Globus pallidus (tissue), 1 donor: ENCODE results near the gene TOR1B.

Experiments used
- DNase-seq: peaks from one replicate; pipeline ENCODE4 v3.0.0-alpha.2; 2015; ENCODE audit warnings: low spot score

Gene TOR1B

DNA sequence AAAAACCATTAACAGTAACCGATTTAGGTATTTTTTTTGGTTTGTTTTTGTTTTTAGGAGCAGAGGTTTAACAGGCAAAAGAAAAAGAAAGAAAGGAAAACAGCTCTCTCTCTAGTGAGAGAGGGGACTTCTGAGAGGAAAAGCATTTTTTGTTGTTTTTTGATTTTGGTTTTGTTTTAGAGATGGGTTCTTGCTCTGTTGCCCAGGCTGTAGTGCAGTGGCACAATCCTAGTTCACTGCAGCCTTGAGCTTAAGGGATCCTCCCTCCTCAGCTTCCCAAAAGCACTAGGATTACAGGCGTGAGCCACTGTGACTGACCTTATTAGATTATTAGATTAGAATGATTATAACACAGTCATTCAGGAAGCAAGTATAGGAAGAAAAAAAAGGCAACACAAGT lies 42.4 kb downstream of the TOR1B start:
- DNase-seq: no peak

- DNase-seq: no peak
These were observed 45.9 kb downstream of the TOR1B start for GRCh38 chr9:129848712-129849441.

- no peak for DNase-seq
These were observed 46.9 kb downstream of the TOR1B start for GRCh38 chr9:129849901-129850300.

- DNase-seq: no peak
These were observed 48.0 kb downstream of the TOR1B start for GRCh38 chr9:129850821-129851550.

DNA sequence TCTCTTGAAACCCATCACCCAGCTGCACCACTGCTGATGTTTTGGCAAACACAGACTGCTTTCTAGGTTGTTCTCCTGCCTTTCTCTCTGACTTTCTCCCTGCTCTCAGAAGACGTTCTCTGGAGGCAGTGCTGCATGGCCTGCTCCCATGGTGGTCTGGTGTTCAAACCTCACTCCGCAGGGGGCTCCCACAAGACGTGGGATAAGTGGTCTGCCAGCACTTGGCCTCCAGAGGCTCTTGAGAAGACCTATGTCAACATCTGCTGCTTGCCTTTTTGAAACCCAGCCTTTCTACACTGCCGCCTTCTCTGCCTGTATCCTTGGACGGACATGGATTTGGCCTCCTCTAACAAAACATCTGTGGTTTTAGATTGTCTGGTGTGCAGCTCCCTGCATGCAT lies 48.8 kb downstream of the TOR1B start:
- no peak for DNase-seq

GRCh38 chr9:129852579-129852978 lies 49.6 kb downstream of the TOR1B start:
- no peak for DNase-seq

DNA sequence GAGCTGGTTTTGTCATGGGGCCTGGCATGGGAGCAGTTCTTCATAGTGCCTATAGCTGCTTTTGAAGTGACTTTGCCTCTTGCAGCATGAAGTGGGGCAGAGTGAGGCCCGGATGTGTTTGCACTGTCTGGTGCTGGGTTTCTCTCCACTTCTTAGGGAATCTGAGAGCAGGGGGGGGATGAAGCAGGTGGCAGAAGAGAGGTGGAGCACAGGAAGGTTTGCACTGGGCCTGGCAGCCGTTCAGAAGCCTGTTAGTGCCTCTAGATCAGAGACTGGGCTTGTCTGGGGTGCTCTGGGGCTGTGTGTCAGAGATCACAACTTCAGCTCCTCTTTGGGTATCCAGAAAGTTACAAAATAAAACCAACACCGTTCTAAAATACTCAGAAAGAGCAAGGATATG lies 50.6 kb downstream of the TOR1B start:
- DNase-seq: no peak

- no peak for DNase-seq
These were observed 51.7 kb downstream of the TOR1B start for GRCh38 chr9:129854588-129855110.

GRCh38 chr9:129857207-129857606 lies 54.2 kb downstream of the TOR1B start:
- DNase-seq: no peak

- no peak for DNase-seq
These were observed 55.4 kb downstream of the TOR1B start for GRCh38 chr9:129858167-129858962.
